Motor neuron (in vitro differentiated cells): ENCODE results near the gene CD47. TPM values are rescaled to one million over a fixed set of nuclear protein-coding genes. Genes with fewer than 3 reads are reported as not detected.

Experiments
- ATAC-seq, 8 experiments: fragments of 200-7000 bp; cut with Tn5 transposase; replicated peaks in 6 of 8; 2 replicates each; pipeline ENCODE4 v1.8.0; 2021; ENCODE audit warnings: mild to moderate bottlenecking in 8 of 8, moderate library complexity in 8 of 8
- H3K27ac ChIP-seq, 2 donors: fragments of 250-450 bp; sonication (Bioruptor Pico); 2 replicates each; pipeline ENCODE4 v1.9.0; 2021; ENCODE audit warnings: antibody characterized with exemption in 2 of 2, mild to moderate bottlenecking in 2 of 2, moderate library complexity in 1 of 2
- H3K4me1 ChIP-seq, 2 donors: fragments of 250-450 bp; sonication (Bioruptor Pico); replicated peaks in 1 of 2; 2 replicates each; pipeline ENCODE4 v1.6.1; 2021; ENCODE audit warnings: antibody characterized with exemption in 2 of 2, mild to moderate bottlenecking in 2 of 2, moderate library complexity in 1 of 2
- H3K4me3 ChIP-seq, 5 donors: fragments of 250-450 bp; sonication (Bioruptor Pico); 2 replicates each; pipeline ENCODE4 v1.9.0; 2021; ENCODE audit warnings: antibody characterized with exemption in 5 of 5, mild to moderate bottlenecking in 5 of 5, moderate library complexity in 4 of 5
- WGBS, 10 experiments: fragments of 450-650 bp; shearing (Covaris generic); methylation state at CpG; one replicate each; pipeline ENCODE4 v1.0.0; 2022; 5-methylcytosine and 5-hydroxymethylcytosine counted together
- in situ Hi-C, 9 experiments: fragments of 400-800 bp; cut with MboI; loops; one replicate each; pipeline ENCODE4 v1.15.0; 2021; ENCODE audit warnings: low sequenced_read_pairs in 9 of 9, low pct_unique_long_range_greater_than_20kb in 2 of 9; ENCODE audit not compliant: unreplicated experiment in 9 of 9
- total RNA-seq, 8 experiments: library from RNA; unstranded; fragments of 300-600 nt; gene quantifications; 2 replicates each; pipeline versions ENCODE4 v1.2.3 to v1.2.4, GENCODE V29; 2022

The CD47 gene
- total RNA-seq, 8 experiments from 2014 or later, result 29.5 to 184 (median 77.9) TPM

DNA sequence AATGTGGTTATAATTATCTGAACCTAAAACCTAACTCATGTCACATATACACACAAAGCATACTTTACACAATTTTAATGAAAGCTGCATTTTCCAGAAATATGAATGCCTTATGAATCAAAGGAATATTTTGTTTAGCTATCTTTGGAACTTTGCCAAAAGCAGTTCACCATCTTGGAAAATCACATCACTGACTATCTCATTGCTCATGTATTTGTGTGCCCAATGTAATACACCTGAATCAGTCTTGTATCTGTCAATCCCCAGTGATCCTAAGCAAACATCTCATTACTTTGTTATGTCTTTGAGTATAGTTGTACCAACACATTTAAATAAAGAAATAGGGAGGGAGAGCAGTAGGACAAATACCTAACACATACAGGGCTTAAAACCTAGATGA, 15.6 kb upstream of the CD47 start:
- no peaks in the 10 kb centered on the region for H3K4me1 ChIP-seq
- in situ Hi-C loops, result no loop called here
- no peak overlapping the region for H3K27ac ChIP-seq
- no peak for ATAC-seq
- no peak overlapping the region for H3K4me3 ChIP-seq

DNA sequence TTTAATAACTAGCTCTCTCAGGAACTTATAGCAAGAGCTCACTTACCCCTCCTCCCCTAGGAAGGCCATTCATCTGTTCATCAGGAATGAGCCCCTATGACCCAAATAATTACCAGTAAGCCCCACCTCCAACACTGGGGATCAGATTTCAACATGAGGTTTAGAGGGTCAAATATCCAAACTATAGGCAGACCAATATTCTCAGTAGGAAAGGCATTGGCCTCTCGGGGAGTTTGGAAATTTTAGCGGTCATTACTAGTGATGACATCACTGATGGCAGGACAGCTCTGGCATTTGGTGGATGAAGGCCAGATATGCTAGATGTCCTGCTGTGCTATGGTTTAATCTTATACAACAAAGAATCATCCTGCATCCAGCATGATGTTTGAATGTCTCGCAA, 15.2 kb upstream of the CD47 start:
- Histone ChIP-seq H3K4me1 (no peaks in the 10 kb centered on the region), H3K4me3 (no peak overlapping the region), H3K27ac (no peak overlapping the region)
- WGBS, 10 experiments, result 80 to 100% (median 92%) methylated on average over 1 to 3 of the region's 3 CpGs; no CpG with 5 or more reads in 3 of the 10 experiments
- in situ Hi-C loops, result no loop called here
- peak in 1 of 8 experiments; percentile 21 for ATAC-seq

- 51 to 95% (median 79%) methylated on average over 3 to 10 of the region's 11 CpGs for WGBS, 10 experiments
- no peak overlapping the region for H3K27ac ChIP-seq
- peak in 1 of 8 experiments; percentile 44 for ATAC-seq
- peaks cover 4 to 5% of the 10 kb centered on the region in 2 donors for H3K4me1 ChIP-seq
- H3K4me3 ChIP-seq, result no peak overlapping the region
- in situ Hi-C loops, result no loop called here
Measured at GRCh38 chr3:108103886-108104797, 13.3 kb upstream of the CD47 start.

GRCh38 chr3:108103040-108103751, 12.4 kb upstream of the CD47 start:
- no peak for ATAC-seq
- H3K27ac ChIP-seq, result no peak overlapping the region
- H3K4me1 ChIP-seq, result peaks cover 5% of the 10 kb centered on the region in 2 donors
- in situ Hi-C loops, result no loop called here
- H3K4me3 ChIP-seq, result no peak overlapping the region
- WGBS, 10 experiments, result 50 to 100% (median 81%) methylated on average over 1 to 5 of the region's 7 CpGs; no CpG with 5 or more reads in 4 of the 10 experiments

DNA sequence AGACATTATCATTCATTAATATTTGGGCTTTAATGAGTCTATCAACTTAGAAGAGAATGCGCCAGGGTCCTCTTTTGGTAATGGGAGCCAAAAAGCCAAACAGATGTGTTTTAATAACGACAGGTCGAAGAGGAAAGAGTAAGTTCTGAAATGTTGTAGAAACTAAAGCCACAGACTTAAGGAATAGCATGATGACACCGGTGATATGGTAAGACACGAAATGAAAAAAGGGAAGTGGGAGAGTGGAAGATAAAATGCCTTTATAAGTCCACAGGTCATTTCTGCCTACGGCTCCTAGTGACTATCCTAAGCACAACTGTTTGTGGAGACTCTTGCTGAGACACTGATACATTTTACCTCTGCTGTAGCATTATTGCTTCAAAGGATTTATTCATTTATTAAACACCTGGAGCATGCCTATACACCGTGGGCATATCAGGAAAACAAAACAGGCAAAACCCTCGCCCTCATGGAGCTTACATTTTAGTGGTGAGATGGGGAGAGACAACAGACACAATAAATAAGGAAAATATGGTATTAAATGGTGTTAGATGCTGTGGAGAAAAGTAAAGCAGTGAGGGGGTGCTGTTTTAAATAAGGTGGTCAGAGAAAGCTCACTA, 11.7 kb upstream of the CD47 start:
- H3K4me1 ChIP-seq, result peaks cover 5% of the 10 kb centered on the region in 2 donors
- H3K4me3 ChIP-seq, result no peak overlapping the region
- ATAC-seq, result no peak
- 76 to 100% (median 92%) methylated on average over 1 to 8 of the region's 8 CpGs for WGBS, 10 experiments
- in situ Hi-C loops, result no loop called here
- no peak overlapping the region for H3K27ac ChIP-seq

- WGBS, 10 experiments, result 59 to 100% (median 83%) methylated on average over 1 to 4 of the region's 4 CpGs; no CpG with 5 or more reads in 3 of the 10 experiments
- Histone ChIP-seq H3K4me3 (no peak overlapping the region), H3K4me1 (peaks cover 5 to 13% of the 10 kb centered on the region in 2 donors), H3K27ac (no peak overlapping the region)
- no peak for ATAC-seq
- in situ Hi-C loops, result no loop called here
Measured at GRCh38 chr3:108100906-108101660, 10.3 kb upstream of the CD47 start.

GRCh38 chr3:108099679-108100428, 9.0 kb upstream of the CD47 start:
- in situ Hi-C loops, result no loop called here
- Histone ChIP-seq H3K4me1 (peaks cover 5 to 13% of the 10 kb centered on the region in 2 donors), H3K4me3 (no peak overlapping the region), H3K27ac (no peak overlapping the region)
- WGBS, 10 experiments, result 20 to 100% (median 88%) methylated on average over 1 to 8 of the region's 9 CpGs
- peak in 2 of 8 experiments; percentile 3 to 4 for ATAC-seq

DNA sequence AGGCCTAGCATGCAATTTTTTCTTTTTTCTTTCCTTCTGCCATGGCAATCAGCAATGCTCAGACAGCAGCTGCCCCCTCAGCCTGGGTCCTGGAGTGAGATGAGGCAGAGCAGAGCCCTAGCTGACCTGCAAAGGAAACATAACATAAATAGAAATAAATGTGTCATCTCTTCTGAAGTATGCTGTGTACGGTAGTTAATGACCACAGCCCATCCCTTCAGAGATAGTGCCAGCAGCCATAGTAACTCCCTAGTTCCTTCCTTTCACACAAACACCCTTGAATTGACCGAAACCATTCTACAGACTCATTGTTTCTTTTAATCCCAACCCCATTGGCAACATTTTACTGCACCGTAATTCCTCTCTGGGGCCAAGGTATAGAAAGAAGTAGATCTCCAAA, 8.4 kb upstream of the CD47 start:
- H3K4me1 ChIP-seq, result peaks cover 5 to 13% of the 10 kb centered on the region in 2 donors
- in situ Hi-C loops, result no loop called here

DNA sequence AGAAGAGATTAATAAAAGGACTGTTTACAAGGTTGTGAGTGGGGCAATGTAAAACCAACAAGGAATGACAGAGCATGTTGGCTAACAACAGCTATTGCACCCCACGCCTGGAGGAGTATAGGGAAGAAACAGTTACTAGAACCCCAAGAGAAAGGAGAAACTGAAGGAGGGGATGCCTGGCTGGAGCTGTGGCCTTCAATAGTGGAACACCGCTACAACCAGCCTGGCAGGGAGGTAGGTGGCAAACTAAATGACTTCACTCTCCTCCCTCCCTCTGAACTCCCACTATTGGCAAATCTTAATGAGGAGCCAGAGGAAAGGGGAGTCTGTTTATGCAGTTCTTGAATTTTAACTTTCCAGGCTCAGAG, 7.2 kb upstream of the CD47 start:
- 80 to 100% methylated on average over 1 to 2 of the region's 2 CpGs; no CpG with 5 or more reads in 8 of the 10 experiments for WGBS, 10 experiments
- in situ Hi-C loops, result no loop called here
- no peak overlapping the region for H3K27ac ChIP-seq
- ATAC-seq, result no peak
- H3K4me3 ChIP-seq, result no peak overlapping the region
- peaks cover 5 to 13% of the 10 kb centered on the region in 2 donors for H3K4me1 ChIP-seq

More for the DNA sequence above, 8.4 kb upstream of the CD47 start:
- Histone ChIP-seq H3K27ac (no peak overlapping the region), H3K4me3 (no peak overlapping the region)
- WGBS, 10 experiments, result 46 to 100% (median 71%) methylated on average over 1 to 3 of the region's 3 CpGs; no CpG with 5 or more reads in 2 of the 10 experiments
- peak in 7 of 8 experiments; percentile 27 to 94 (median 56) for ATAC-seq

DNA sequence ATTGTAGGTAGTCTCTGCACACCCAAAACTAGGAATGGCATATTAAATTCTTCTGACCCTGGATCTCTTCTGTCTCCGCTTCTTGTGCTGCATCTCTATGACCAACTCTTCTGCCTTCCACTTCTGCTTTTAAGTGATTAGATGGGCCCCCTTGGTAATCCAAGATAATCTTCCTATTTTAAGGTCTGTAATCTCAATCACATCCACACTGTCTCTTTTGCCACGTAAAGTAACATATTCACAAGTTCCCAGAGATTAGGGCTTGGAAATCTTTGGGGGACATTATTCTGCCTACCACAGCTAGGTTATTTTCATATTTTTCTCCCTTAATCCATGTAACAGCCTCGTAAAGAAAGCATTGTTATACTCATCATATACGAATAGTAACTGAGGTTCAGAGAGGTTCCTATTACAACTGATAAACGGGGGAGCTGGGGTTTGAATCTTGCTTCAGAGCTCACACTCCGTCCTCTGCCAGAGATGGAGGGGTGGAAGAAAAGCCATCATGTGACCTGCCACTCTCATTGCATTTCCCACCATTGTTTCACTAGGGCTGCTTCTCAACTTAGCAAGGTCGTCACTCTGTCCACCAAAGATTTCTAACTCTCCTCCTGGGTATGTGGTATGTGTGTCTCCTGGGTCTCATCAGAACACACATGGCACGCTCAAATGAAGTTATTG, 6.6 kb upstream of the CD47 start:
- no peak for ATAC-seq
- 80 to 100% (median 86%) methylated on average over 1 to 8 of the region's 8 CpGs for WGBS, 10 experiments
- in situ Hi-C loops, result no loop called here

GRCh38 chr3:108096532-108097321, 5.9 kb upstream of the CD47 start:
- 40 to 95% (median 81%) methylated on average over 1 to 7 of the region's 9 CpGs; no CpG with 5 or more reads in 2 of the 10 experiments for WGBS, 10 experiments
- in situ Hi-C loops, result no loop called here
- H3K27ac ChIP-seq, result no peak overlapping the region
- peaks cover 5 to 13% of the 10 kb centered on the region in 2 donors for H3K4me1 ChIP-seq
- H3K4me3 ChIP-seq, result no peak overlapping the region
- peak in 6 of 8 experiments; percentile 35 to 96 (median 79) for ATAC-seq

More for the DNA sequence above, 6.6 kb upstream of the CD47 start:
- Histone ChIP-seq H3K4me3 (no peak overlapping the region), H3K27ac (no peak overlapping the region), H3K4me1 (peaks cover 5 to 13% of the 10 kb centered on the region in 2 donors)
